Measurements from ENCODE around the gene TESMIN. TPM values are rescaled to one million over a fixed set of nuclear protein-coding genes. Genes with fewer than 3 reads are reported as not detected.

The TESMIN gene
- total RNA-seq, 4 donors from 2014 or later: 1.2 to 57.4 (median 1.6) TPM; not detected in 1

DNA sequence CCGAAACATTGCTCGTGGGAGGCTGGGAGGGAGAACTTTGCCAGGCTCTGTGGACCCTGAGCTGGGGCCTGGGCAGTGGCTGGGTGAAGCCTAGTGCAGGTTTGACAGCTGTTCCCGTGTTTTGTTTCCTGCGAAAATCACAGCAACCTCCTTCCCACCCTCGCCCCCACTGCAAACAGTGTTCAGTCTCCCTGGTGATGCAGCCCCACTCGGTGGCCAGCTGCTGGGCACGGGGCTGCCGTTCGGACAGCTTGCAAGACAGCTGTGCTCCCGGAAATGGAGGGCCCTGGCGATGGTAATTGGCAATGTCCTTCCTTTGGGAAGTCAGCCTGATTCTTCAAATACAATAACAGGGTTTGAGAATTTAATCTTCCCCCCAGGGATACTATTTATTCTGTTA, 77.3 kb downstream of the TESMIN start:
- TF ChIP-seq POLR2A (IDR thresholded peaks at IDR 0.05): no peak
- TF ChIP-seq, protein P1, sequence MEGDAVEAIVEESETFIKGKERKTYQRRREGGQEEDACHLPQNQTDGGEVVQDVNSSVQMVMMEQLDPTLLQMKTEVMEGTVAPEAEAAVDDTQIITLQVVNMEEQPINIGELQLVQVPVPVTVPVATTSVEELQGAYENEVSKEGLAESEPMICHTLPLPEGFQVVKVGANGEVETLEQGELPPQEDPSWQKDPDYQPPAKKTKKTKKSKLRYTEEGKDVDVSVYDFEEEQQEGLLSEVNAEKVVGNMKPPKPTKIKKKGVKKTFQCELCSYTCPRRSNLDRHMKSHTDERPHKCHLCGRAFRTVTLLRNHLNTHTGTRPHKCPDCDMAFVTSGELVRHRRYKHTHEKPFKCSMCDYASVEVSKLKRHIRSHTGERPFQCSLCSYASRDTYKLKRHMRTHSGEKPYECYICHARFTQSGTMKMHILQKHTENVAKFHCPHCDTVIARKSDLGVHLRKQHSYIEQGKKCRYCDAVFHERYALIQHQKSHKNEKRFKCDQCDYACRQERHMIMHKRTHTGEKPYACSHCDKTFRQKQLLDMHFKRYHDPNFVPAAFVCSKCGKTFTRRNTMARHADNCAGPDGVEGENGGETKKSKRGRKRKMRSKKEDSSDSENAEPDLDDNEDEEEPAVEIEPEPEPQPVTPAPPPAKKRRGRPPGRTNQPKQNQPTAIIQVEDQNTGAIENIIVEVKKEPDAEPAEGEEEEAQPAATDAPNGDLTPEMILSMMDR (IDR thresholded peaks at IDR 0.05): no peak
- H3K36me3 ChIP-seq: no peaks in the 10 kb centered on the region
- H3K27me3 ChIP-seq: no peaks in the 10 kb centered on the region
- DNase-seq: no peak
- H3K4me1 ChIP-seq: no peaks in the 10 kb centered on the region
- H3K27ac ChIP-seq: no peak overlapping the region
- intact Hi-C loops (cut with DNase I; ENCODE audit: low total_unique reads): no loop called here
- no peak overlapping the region for H3K4me3 ChIP-seq
- no peaks in the 10 kb centered on the region for H3K9me3 ChIP-seq

GRCh38 chr11:68673306-68673945, 77.9 kb downstream of the TESMIN start:
- Histone ChIP-seq H3K36me3 (no peaks in the 10 kb centered on the region), H3K27ac (no peak overlapping the region), H3K9me3 (no peaks in the 10 kb centered on the region), H3K27me3 (no peaks in the 10 kb centered on the region), H3K4me1 (no peaks in the 10 kb centered on the region), H3K4me3 (no peak overlapping the region)
- TF ChIP-seq, protein P1 (IDR thresholded peaks at IDR 0.05): no peak
- no peak for TF ChIP-seq POLR2A (IDR thresholded peaks at IDR 0.05)
- intact Hi-C loops (cut with DNase I; ENCODE audit: low total_unique reads): no loop called here
- DNase-seq: no peak

- H3K4me1 ChIP-seq: no peaks in the 10 kb centered on the region
- intact Hi-C loops (cut with DNase I; ENCODE audit: low total_unique reads): no loop called here
- no peaks in the 10 kb centered on the region for H3K36me3 ChIP-seq
- no peak overlapping the region for H3K4me3 ChIP-seq
- no peak for DNase-seq
- H3K27me3 ChIP-seq: no peaks in the 10 kb centered on the region
- TF ChIP-seq POLR2A (IDR thresholded peaks at IDR 0.05): no peak
- TF ChIP-seq, protein P1 (IDR thresholded peaks at IDR 0.05): no peak
- H3K9me3 ChIP-seq: no peaks in the 10 kb centered on the region
- H3K27ac ChIP-seq: no peak overlapping the region
Measured at GRCh38 chr11:68670208-68670992, 80.9 kb downstream of the TESMIN start.

DNA sequence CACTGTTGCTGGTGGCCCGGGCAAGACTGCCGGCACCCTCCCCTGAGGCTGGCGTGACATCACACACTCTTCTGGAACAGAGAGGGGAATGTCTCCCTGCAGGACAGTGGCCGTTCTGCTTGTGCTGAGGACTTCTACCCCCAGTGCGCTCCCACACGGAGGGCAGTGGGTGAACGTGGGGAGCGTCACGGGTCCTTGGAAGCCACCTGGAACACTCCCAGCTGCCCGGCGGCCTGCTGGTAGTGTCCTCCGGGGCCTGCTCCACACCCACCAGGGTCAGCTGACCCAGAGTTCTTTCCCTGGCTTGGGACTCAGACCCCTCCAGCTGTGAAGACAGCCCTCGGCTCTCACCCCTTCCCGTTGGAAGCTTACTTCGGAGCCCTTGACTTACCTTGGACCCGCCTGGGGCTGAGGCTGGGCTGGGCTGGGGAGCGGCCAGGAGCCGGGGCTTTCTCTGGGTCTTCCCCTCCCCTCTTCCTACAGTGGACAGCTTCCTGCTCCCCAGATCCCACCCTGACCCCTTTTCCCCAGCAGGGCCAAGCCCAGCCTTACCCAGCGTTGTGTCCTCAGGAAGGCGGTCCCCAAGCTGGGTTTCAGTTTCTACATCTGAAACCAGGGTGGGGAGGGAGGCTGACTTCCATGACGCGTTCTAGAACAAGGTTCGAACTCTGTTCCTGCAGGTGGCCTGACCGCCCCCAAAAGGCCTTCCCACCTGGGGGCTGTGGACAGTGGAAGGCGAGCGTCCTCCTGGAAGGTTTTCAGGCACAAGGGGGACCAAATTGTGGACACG, 81.8 kb downstream of the TESMIN start:
- Histone ChIP-seq H3K9me3 (no peaks in the 10 kb centered on the region), H3K36me3 (no peaks in the 10 kb centered on the region), H3K4me3 (no peak overlapping the region), H3K4me1 (no peaks in the 10 kb centered on the region), H3K27me3 (no peaks in the 10 kb centered on the region), H3K27ac (no peak overlapping the region)
- DNase-seq: no peak
- intact Hi-C loops (cut with DNase I; ENCODE audit: low total_unique reads): no loop called here
- TF ChIP-seq, protein P1 (IDR thresholded peaks at IDR 0.05): no peak
- no peak for TF ChIP-seq POLR2A (IDR thresholded peaks at IDR 0.05)
